Activated naive CD4-positive, alpha-beta T cell treated with anti-CD3 and anti-CD28 coated beads for 36 hours (primary cell): ENCODE data around the gene PLA2G3. TPM values are rescaled to one million over a fixed set of nuclear protein-coding genes. Genes with fewer than 3 reads are reported as not detected.
"Not testable (repeated sequence)": the region's sequence is repeated elsewhere in the genome, so short reads cannot be mapped to it uniquely, and the experiment has no call there.

Experiments used
- CTCF ChIA-PET: fragments of 350-600 bp; sonication (Branson Sonifier 250); formaldehyde crosslinking; loops from one replicate; lab custom pipeline; 2021; ENCODE audit warnings: antibody characterized with exemption; lab: Charles Lee
- DNase-seq: peaks from one replicate; pipeline ENCODE4 v3.0.0-alpha.2; 2020
- H3K27ac Mint-ChIP-seq: one replicate; pipeline ENCODE4 v1.8.0; 2021; ENCODE audit warnings: mild to moderate bottlenecking, mixed read lengths
- H3K27me3 Mint-ChIP-seq: one replicate; pipeline ENCODE4 v1.8.0; 2021; ENCODE audit warnings: low read depth, mixed read lengths
- H3K36me3 Mint-ChIP-seq: one replicate; pipeline ENCODE4 v1.8.0; 2021; ENCODE audit warnings: low read depth, mixed read lengths
- H3K4me1 Mint-ChIP-seq: one replicate; pipeline ENCODE4 v1.8.0; 2021; ENCODE audit warnings: low read depth, mixed read lengths
- H3K4me3 Mint-ChIP-seq: one replicate; pipeline ENCODE4 v1.8.0; 2021; ENCODE audit warnings: mild to moderate bottlenecking, moderate library complexity, mixed read lengths
- H3K9me3 Mint-ChIP-seq: one replicate; pipeline ENCODE4 v1.8.0; 2021; ENCODE audit warnings: mixed read lengths
- intact Hi-C: fragments of 100-400 bp; cut with micrococcal nuclease; formaldehyde crosslinking; loops from one replicate; pipeline ENCODE4 v1.15.1; 2023
- total RNA-seq, 2 experiments: library from RNA; stranded (reverse); gene quantifications; one replicate each; pipeline ENCODE4 v1.2.3, GENCODE V29; 2021

PLA2G3 gene
- total RNA-seq, 2 experiments from 2014 or later: not detected

- CTCF ChIA-PET: interaction anchor here (0.9 to 1.4 kb wide), 2 partner anchors 21 to 169 kb away, joined by 3 read pairs; no protein-coding TSS in a partner anchor
- H3K4me3 Mint-ChIP-seq: no peak overlapping the region
- no peaks in the 10 kb centered on the region for H3K27me3 Mint-ChIP-seq
- intact Hi-C loops: no loop called here
- H3K27ac Mint-ChIP-seq: no peak overlapping the region
- no peaks in the 10 kb centered on the region for H3K36me3 Mint-ChIP-seq
- DNase-seq: no peak
- H3K9me3 Mint-ChIP-seq: no peaks in the 10 kb centered on the region
- H3K4me1 Mint-ChIP-seq: peaks cover 19% of the 10 kb centered on the region
These were observed 36.2 kb downstream of the PLA2G3 start for GRCh38 chr22:31103899-31104694.

- CTCF ChIA-PET: interaction anchor here (1.4 kb wide), 1 partner anchor 20 kb away, joined by 3 read pairs; no protein-coding TSS in a partner anchor
- intact Hi-C loops: no loop called here
- no peak overlapping the region for H3K27ac Mint-ChIP-seq
- no peak overlapping the region for H3K4me3 Mint-ChIP-seq
- no peaks in the 10 kb centered on the region for H3K27me3 Mint-ChIP-seq
- DNase-seq: no peak
- peaks cover 19% of the 10 kb centered on the region for H3K4me1 Mint-ChIP-seq
- no peaks in the 10 kb centered on the region for H3K9me3 Mint-ChIP-seq
- H3K36me3 Mint-ChIP-seq: no peaks in the 10 kb centered on the region
These were observed 37.2 kb downstream of the PLA2G3 start for GRCh38 chr22:31103111-31103510.

GRCh38 chr22:31102441-31103081 lies 37.7 kb downstream of the PLA2G3 start:
- Mint-ChIP-seq H3K27ac (no peak overlapping the region), H3K4me1 (peaks cover 14% of the 10 kb centered on the region), H3K27me3 (no peaks in the 10 kb centered on the region), H3K4me3 (no peak overlapping the region), H3K36me3 (no peaks in the 10 kb centered on the region), H3K9me3 (no peaks in the 10 kb centered on the region)
- CTCF ChIA-PET: interaction anchor here (1.4 kb wide), 1 partner anchor 19 kb away, joined by 3 read pairs; no protein-coding TSS in a partner anchor
- no peak for DNase-seq
- intact Hi-C loops: no loop called here

- H3K9me3 Mint-ChIP-seq: no peaks in the 10 kb centered on the region
- H3K4me1 Mint-ChIP-seq: no peaks in the 10 kb centered on the region
- CTCF ChIA-PET: no interaction called here
- no peak overlapping the region for H3K27ac Mint-ChIP-seq
- H3K36me3 Mint-ChIP-seq: no peaks in the 10 kb centered on the region
- H3K4me3 Mint-ChIP-seq: no peak overlapping the region
- no peak for DNase-seq
- H3K27me3 Mint-ChIP-seq: no peaks in the 10 kb centered on the region
- intact Hi-C loops: no loop called here
These were observed 39.4 kb downstream of the PLA2G3 start for GRCh38 chr22:31100762-31101525.

- no peaks in the 10 kb centered on the region for H3K9me3 Mint-ChIP-seq
- no peak for DNase-seq
- no peak overlapping the region for H3K27ac Mint-ChIP-seq
These were observed 40.2 kb downstream of the PLA2G3 start for GRCh38 chr22:31099841-31100761.

GRCh38 chr22:31099386-31099785 lies 40.9 kb downstream of the PLA2G3 start:
- no peaks in the 10 kb centered on the region for H3K9me3 Mint-ChIP-seq
- no peak overlapping the region for H3K27ac Mint-ChIP-seq
- H3K36me3 Mint-ChIP-seq: no peaks in the 10 kb centered on the region
- no peak overlapping the region for H3K4me3 Mint-ChIP-seq
- intact Hi-C loops: no loop called here
- H3K4me1 Mint-ChIP-seq: no peaks in the 10 kb centered on the region
- CTCF ChIA-PET: interaction anchor here (1.1 kb wide), 1 partner anchor 14 kb away, joined by 5 read pairs; no protein-coding TSS in a partner anchor
- no peaks in the 10 kb centered on the region for H3K27me3 Mint-ChIP-seq
- DNase-seq: no peak

More at GRCh38 chr22:31099841-31100761, 40.2 kb downstream of the PLA2G3 start:
- intact Hi-C loops: no loop called here
- H3K4me1 Mint-ChIP-seq: no peaks in the 10 kb centered on the region
- H3K36me3 Mint-ChIP-seq: no peaks in the 10 kb centered on the region
- CTCF ChIA-PET: no interaction called here
- no peaks in the 10 kb centered on the region for H3K27me3 Mint-ChIP-seq
- no peak overlapping the region for H3K4me3 Mint-ChIP-seq

GRCh38 chr22:31098632-31099110 lies 41.6 kb downstream of the PLA2G3 start:
- Mint-ChIP-seq H3K4me3 (no peak overlapping the region), H3K27me3 (no peaks in the 10 kb centered on the region), H3K9me3 (no peaks in the 10 kb centered on the region), H3K4me1 (no peaks in the 10 kb centered on the region), H3K27ac (no peak overlapping the region), H3K36me3 (no peaks in the 10 kb centered on the region)
- CTCF ChIA-PET: interaction anchor here (1.1 kb wide), 1 partner anchor 13 kb away, joined by 5 read pairs; no protein-coding TSS in a partner anchor
- no peak for DNase-seq
- intact Hi-C loops: no loop called here

GRCh38 chr22:31097941-31098631 lies 42.2 kb downstream of the PLA2G3 start:
- CTCF ChIA-PET: interaction anchor here (1.1 kb wide), 1 partner anchor 13 kb away, joined by 5 read pairs; no protein-coding TSS in a partner anchor
- no peak overlapping the region for H3K27ac Mint-ChIP-seq

GRCh38 chr22:31097539-31097938 lies 42.8 kb downstream of the PLA2G3 start:
- H3K27ac Mint-ChIP-seq, intact Hi-C loops, H3K4me3 Mint-ChIP-seq, H3K4me1 Mint-ChIP-seq, H3K36me3 Mint-ChIP-seq, DNase-seq, CTCF ChIA-PET, H3K27me3 Mint-ChIP-seq, H3K9me3 Mint-ChIP-seq: not testable (repeated sequence)

More at GRCh38 chr22:31097941-31098631, 42.2 kb downstream of the PLA2G3 start:
- DNase-seq: no peak
- intact Hi-C loops: no loop called here
- H3K36me3 Mint-ChIP-seq: no peaks in the 10 kb centered on the region
- no peaks in the 10 kb centered on the region for H3K9me3 Mint-ChIP-seq
- no peaks in the 10 kb centered on the region for H3K4me1 Mint-ChIP-seq
- no peak overlapping the region for H3K4me3 Mint-ChIP-seq
- no peaks in the 10 kb centered on the region for H3K27me3 Mint-ChIP-seq

- H3K27ac Mint-ChIP-seq: no peak overlapping the region
- no peaks in the 10 kb centered on the region for H3K27me3 Mint-ChIP-seq
- no peak for DNase-seq
- intact Hi-C loops: no loop called here
- CTCF ChIA-PET: interaction anchor here (1.2 to 1.7 kb wide), 3 partner anchors 12 to 333 kb away, joined by 4 to 10 read pairs (median 5); no protein-coding TSS in a partner anchor
- no peaks in the 10 kb centered on the region for H3K4me1 Mint-ChIP-seq
- H3K4me3 Mint-ChIP-seq: no peak overlapping the region
- no peaks in the 10 kb centered on the region for H3K36me3 Mint-ChIP-seq
- H3K9me3 Mint-ChIP-seq: no peaks in the 10 kb centered on the region
These were observed 43.5 kb downstream of the PLA2G3 start for GRCh38 chr22:31096657-31097279.
